Retinal pigment epithelial cell (primary cell): ENCODE data around the gene FGF22.
"Not testable (repeated sequence)": the region's sequence is repeated elsewhere in the genome, so short reads cannot be mapped to it uniquely, and the experiment has no call there.

ENCODE experiments used
- DNase-seq: peaks from one replicate; pipeline ENCODE4 v3.0.0-alpha.2; 2010; ENCODE audit warnings: low read depth
- H3K4me3 ChIP-seq: 2 replicates; pipeline ENCODE4 v1.5.1; 2011; ENCODE audit warnings: mild to moderate bottlenecking, low read length, control low read depth, moderate library complexity
- TF ChIP-seq, protein P1 (sequence below): conservative IDR thresholded peaks from 2 replicates; pipeline ENCODE4 v1.5.1; 2011; ENCODE audit warnings: low read depth, low read length, control low read depth, inconsistent platforms

FGF22 gene

DNA sequence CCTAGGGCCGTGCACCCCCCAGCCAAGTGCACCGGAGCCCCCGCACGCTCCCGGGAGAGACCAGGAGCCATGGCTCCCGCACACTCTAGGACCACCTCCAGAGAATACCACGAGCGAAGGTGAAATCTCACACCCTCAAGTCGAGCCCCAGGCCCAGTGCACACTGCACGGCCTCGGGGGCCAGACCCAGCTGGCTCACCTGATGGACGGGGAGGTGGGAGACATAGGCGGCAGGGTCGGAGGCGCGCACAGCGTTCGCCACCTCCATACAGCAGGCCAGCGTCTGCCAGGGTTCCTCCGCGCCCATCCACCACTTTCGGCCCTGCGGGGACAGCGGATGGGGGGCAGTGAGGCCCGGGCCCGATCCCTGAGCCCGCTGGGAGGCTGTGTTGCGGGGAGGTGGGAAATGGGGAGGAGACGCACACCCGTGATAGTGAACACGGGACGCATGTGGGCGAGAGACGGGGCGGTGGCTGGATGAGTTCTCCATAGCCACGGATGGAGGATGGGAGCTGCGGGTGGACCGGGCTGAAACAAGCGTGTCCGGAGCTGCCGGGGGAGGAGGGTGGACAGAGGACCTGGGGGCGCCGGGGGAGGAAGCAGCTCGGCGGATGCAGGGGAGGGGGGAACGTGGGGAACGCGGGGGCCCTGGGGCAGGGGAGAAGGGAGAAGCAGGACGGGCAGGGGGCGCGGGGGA is 19.4 kb upstream of the FGF22 start:
- H3K4me3 ChIP-seq, result no peak overlapping the region
- no peak for DNase-seq
- TF ChIP-seq, protein P1, sequence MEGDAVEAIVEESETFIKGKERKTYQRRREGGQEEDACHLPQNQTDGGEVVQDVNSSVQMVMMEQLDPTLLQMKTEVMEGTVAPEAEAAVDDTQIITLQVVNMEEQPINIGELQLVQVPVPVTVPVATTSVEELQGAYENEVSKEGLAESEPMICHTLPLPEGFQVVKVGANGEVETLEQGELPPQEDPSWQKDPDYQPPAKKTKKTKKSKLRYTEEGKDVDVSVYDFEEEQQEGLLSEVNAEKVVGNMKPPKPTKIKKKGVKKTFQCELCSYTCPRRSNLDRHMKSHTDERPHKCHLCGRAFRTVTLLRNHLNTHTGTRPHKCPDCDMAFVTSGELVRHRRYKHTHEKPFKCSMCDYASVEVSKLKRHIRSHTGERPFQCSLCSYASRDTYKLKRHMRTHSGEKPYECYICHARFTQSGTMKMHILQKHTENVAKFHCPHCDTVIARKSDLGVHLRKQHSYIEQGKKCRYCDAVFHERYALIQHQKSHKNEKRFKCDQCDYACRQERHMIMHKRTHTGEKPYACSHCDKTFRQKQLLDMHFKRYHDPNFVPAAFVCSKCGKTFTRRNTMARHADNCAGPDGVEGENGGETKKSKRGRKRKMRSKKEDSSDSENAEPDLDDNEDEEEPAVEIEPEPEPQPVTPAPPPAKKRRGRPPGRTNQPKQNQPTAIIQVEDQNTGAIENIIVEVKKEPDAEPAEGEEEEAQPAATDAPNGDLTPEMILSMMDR, result no peak

DNA sequence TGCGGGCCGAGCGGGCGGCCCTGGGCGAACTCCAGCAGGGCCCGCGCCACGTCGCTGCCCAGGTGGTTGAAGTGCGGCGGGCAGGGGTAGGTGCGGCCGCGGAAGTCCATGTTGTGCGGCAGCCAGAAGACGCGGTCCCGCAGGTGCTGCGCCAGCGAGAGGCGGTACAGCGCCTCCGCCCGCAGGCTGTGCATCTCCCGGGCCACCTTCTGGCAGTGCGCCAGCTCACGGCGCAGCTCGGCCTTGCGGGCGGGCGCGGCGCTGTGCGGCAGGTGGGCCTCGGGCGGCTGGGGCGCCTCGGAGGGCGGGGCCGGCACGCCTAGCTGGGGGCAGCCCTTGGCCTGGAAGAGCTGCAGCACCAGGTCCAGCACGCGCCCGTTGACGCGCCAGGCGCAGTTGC is 18.5 kb upstream of the FGF22 start:
- not testable (repeated sequence) for H3K4me3 ChIP-seq, DNase-seq

DNA sequence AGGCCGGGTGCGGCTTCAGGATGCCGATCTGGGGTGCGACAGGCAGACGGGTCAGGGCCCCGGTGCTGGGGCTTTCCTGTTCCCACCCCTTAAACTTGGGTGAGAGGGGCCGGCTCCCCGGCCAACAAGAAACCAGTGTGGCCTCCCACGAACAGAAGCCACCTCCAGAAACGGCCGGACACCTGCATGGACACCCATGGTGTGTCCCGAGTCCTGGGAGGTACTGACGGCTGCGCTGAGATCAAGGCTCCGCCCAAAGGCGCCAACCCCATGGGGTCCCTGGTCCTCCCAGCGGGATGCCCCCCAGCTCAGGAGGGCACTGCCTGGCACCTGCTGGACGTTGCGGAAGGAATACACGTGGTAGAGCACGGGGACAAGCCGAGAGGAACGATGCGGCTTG is 17.9 kb upstream of the FGF22 start:
- no peak overlapping the region for H3K4me3 ChIP-seq
- no peak for DNase-seq
- TF ChIP-seq, protein P1, result no peak

DNA sequence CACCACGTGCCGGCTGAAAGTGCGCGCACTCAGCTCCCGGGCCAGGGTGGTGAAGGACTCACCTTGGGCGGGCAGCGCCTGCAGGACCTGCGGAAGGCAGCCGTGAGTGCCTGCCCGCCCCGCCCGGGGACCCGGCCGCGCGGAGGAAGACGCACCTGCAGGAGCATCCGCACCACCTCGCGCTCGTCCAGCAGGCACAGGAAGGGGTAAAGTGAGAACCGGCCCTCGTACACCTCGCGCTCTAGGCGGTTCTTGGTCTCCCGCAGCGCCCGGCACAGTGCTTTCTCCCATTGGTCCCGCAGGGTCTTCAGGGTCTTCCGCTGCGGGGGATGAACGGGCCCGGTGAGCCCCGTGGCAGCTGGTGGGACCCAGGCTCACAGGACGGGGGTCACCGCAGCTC is 17.0 kb upstream of the FGF22 start:
- H3K4me3 ChIP-seq, result no peak overlapping the region
- DNase-seq, result no peak
- TF ChIP-seq, protein P1, result no peak

DNA sequence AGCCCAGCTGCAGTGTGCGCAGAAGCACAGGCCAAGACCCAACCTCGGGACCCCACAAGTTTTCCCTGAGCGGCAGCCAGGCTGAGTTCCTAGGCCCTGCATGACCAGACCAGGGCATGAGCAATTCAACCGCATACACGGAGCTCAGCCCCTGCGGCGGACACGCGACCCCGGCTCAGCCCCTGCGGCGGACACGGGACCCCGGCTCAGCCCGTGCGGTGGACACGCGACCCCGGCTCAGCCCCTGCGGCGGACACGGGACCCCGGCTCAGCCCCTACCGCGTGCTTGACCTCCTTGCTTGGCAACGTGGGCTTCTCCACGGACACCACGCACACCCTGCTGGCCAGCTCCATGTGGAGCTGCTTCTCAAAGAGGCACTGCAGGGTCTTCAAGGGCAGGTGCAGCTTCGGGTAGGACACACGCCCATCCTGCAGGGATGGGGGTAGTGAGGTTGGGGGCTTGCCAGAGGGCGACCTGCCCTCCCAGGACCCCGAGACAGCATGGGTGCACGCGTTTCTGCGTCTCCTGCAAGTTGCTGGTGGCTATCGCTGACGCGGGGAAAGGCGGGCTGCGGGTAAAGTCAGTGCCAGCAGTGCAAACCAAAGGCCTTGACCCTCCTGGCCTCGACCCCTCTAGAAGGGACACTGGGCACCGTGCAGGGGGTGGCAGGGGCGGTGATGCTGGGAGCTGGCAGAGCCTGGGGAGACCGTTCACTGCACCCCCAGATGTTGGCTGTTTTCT is 16.3 kb upstream of the FGF22 start:
- no peak for DNase-seq
- no peak overlapping the region for H3K4me3 ChIP-seq
- TF ChIP-seq, protein P1, result no peak

DNA sequence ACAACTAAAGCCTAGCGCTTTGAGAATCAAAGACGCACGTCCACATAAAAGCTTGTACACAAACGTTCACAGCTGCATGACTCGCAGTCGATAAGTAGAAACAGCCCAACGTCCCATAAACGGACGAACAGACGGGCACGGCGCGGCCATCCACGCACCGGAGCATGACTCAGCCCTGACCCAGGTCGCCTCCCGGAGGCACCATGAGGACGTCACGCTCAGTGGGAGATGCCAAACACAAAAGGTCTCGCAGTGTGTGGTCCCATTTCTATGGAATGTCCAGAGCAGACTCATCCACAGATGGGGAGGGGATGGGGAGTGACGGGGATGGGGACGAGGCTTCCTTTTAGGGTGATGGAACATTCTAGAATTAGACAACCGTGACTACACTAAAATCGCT is 15.7 kb upstream of the FGF22 start:
- TF ChIP-seq, protein P1, result no peak
- no peak overlapping the region for H3K4me3 ChIP-seq
- DNase-seq, result no peak

DNA sequence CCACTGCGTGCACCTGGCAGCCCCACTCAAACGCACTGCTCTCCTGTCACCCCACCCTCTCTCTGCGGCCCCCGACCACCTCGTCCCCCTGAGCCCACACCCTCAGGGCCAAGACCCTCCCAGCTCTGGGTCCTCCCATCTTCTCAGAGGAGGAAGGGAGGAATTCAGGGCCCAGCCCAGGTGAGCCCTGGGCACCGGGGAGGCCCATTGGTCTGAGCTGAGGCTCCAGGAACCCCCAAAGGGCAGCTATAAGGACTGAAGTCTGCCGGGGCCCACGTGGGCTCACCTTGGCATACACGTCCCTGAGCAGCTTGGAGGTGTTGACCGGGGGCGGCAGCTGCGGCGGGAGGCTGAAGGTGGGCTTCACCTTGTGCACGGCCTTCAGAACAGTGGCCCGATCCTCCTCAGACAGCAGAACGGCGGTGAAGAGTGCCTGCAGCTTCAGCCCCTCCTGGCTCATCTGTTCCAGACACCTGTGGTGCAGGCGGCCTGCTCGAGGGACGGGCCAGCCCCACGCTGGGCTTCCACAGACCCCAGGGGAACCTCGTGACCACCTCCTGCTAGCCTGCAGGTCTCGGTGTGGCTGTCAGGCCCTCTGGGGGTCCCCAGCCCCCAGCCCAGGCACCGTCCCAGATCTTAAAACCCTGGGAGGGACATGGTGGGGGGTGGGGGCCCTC is 15.1 kb upstream of the FGF22 start:
- TF ChIP-seq, protein P1, result no peak
- DNase-seq, result no peak
- H3K4me3 ChIP-seq, result no peak overlapping the region
